ENCODE measurements around the gene OR14A16.

Gene OR14A16

GRCh38 chr1:247845693-247846017 is 21.7 kb upstream of the OR14A16 start:
- no peak overlapping the region for H3K4me3 ChIP-seq (ENCODE audit: low read depth in 1 of 2, low read length in 1 of 2)
- H3K36me3 ChIP-seq: no peaks in the 10 kb centered on the region
- H3K4me1 ChIP-seq (ENCODE audit: control insufficient read depth in 1 of 2, insufficient read depth in 1 of 2, low read depth in 1 of 2, low read length in 1 of 2): no peaks in the 10 kb centered on the region
- H3K27me3 ChIP-seq: no peaks in the 10 kb centered on the region
- no peaks in the 10 kb centered on the region for H3K9me3 ChIP-seq
- H3K27ac ChIP-seq: no peak overlapping the region
- TF ChIP-seq, protein P1, sequence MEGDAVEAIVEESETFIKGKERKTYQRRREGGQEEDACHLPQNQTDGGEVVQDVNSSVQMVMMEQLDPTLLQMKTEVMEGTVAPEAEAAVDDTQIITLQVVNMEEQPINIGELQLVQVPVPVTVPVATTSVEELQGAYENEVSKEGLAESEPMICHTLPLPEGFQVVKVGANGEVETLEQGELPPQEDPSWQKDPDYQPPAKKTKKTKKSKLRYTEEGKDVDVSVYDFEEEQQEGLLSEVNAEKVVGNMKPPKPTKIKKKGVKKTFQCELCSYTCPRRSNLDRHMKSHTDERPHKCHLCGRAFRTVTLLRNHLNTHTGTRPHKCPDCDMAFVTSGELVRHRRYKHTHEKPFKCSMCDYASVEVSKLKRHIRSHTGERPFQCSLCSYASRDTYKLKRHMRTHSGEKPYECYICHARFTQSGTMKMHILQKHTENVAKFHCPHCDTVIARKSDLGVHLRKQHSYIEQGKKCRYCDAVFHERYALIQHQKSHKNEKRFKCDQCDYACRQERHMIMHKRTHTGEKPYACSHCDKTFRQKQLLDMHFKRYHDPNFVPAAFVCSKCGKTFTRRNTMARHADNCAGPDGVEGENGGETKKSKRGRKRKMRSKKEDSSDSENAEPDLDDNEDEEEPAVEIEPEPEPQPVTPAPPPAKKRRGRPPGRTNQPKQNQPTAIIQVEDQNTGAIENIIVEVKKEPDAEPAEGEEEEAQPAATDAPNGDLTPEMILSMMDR (IDR thresholded peaks at IDR 0.05): no peak

DNA sequence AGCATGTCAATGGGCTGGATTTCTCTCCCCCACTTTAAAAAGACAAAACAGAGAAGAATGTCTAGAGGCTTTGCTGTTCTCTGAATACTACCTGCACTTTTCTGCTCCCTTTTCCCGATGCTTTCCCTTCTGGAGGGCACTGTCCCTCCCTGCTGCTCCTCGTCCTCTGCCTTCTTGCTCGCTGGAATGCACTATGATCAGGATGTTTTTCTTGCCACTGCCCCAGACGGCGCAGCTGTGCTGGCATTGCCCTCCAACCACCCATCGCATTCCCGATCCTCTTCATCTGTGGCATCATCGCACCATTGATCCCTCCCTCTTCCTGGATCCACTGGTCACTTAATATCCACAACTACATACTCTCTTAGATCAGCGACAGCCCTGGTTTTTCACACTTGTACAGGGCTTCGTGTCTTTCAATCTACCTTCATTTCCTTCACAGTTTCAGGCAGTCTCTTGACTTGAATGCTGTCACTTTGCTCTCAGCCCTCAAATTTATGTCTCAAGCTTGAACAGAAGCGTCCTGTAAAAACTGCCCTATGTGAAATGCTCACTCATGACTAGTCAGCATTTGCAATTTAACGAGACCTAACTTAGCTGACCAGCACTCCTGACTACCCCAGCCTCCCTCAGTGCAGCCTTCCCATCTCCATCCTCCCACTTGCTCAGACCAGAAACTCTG is 21.2 kb upstream of the OR14A16 start:
- Histone ChIP-seq H3K36me3 (no peaks in the 10 kb centered on the region), H3K4me3 (ENCODE audit: low read depth in 1 of 2, low read length in 1 of 2) (no peak overlapping the region), H3K27me3 (no peaks in the 10 kb centered on the region), H3K27ac (no peak overlapping the region), H3K4me1 (ENCODE audit: control insufficient read depth in 1 of 2, insufficient read depth in 1 of 2, low read depth in 1 of 2, low read length in 1 of 2) (no peaks in the 10 kb centered on the region), H3K9me3 (no peaks in the 10 kb centered on the region)
- TF ChIP-seq, protein P1 (IDR thresholded peaks at IDR 0.05): no peak

DNA sequence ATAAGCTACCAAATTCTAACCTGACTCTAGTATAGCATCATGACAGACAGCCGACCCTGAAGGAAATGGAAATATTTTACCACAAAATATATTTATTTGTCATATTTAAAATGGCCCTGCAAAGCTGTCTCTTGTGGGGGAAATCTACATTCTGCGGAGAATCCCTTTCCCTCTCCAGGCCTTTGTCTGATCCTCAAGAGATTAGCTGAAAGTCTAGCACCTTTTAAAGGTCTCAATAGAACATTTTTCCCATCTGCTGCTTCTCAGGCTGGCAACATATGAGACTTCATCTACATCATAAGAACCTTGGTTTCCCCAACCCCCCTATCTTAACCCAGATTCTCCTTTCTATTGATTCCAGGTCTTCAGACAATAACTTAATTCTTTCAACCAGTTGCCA is 19.5 kb upstream of the OR14A16 start:
- no peaks in the 10 kb centered on the region for H3K36me3 ChIP-seq
- no peaks in the 10 kb centered on the region for H3K4me1 ChIP-seq (ENCODE audit: control insufficient read depth in 1 of 2, insufficient read depth in 1 of 2, low read depth in 1 of 2, low read length in 1 of 2)
- no peaks in the 10 kb centered on the region for H3K9me3 ChIP-seq
- TF ChIP-seq, protein P1 (IDR thresholded peaks at IDR 0.05): no peak
- H3K27ac ChIP-seq: no peak overlapping the region
- no peaks in the 10 kb centered on the region for H3K27me3 ChIP-seq
- no peak overlapping the region for H3K4me3 ChIP-seq (ENCODE audit: low read depth in 1 of 2, low read length in 1 of 2)

DNA sequence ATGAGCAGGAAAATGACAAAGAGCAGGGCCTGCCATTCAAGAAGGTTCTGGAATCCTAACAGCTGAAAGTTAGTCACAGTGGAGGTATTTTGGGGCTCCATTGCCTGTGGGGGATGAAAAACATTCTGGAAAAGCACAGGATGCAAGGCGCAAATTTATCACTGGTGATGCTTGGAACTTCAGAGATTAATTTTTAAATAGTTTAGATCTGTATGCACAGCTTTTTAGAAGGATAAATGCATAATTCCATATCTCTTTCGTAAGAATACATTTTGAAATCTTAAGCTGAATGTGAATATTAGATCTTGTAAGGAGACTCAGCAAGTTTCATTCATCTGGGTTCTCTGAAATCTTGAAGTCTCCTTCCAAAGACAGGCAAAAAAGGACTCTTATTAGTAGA is 17.9 kb upstream of the OR14A16 start, which contains the start of gene OR11L1:
TSS of gene OR11L1 (minus strand) at position 101 of the 400 bp plus-strand sequence. CDS start at position 101, 0 bp downstream.
- TF ChIP-seq, protein P1 (IDR thresholded peaks at IDR 0.05): no peak
- no peak within 1 kb of the TSS for H3K4me3 ChIP-seq (ENCODE audit: low read depth in 1 of 2, low read length in 1 of 2)
- H3K36me3 ChIP-seq: no peaks in the 10 kb centered on the region
- H3K27me3 ChIP-seq: no peaks in the 10 kb centered on the region
- H3K27ac ChIP-seq: no peak within 1 kb of the TSS
- no peaks in the 10 kb centered on the region for H3K9me3 ChIP-seq
- H3K4me1 ChIP-seq (ENCODE audit: control insufficient read depth in 1 of 2, insufficient read depth in 1 of 2, low read depth in 1 of 2, low read length in 1 of 2): no peaks in the 10 kb centered on the region

DNA sequence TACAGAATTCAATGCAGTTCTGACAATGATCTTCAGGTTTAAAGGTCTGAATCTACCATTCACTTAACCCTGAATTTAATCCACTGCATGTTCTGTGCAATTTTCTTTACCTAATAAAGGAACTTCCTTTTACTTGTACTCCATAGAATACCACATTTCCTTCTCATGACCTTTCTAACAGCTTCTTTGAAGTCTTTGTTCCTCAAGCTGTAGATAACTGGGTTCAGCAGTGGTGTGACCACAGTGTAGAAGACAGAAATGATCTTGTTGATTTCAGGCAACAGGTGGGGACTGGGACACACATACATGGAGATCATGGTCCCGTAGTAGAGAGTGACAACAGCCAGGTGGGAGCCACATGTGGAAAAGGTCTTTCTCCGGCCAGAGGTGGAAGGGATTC is 16.9 kb upstream of the OR14A16 start:
- no peaks in the 10 kb centered on the region for H3K36me3 ChIP-seq
- H3K4me1 ChIP-seq (ENCODE audit: control insufficient read depth in 1 of 2, insufficient read depth in 1 of 2, low read depth in 1 of 2, low read length in 1 of 2): no peaks in the 10 kb centered on the region
- TF ChIP-seq, protein P1 (IDR thresholded peaks at IDR 0.05): no peak
- H3K27ac ChIP-seq: no peak overlapping the region
- H3K27me3 ChIP-seq: no peaks in the 10 kb centered on the region
- H3K9me3 ChIP-seq: no peaks in the 10 kb centered on the region
- no peak overlapping the region for H3K4me3 ChIP-seq (ENCODE audit: low read depth in 1 of 2, low read length in 1 of 2)
